GM18868 (cell line): ENCODE measurements around the gene SYTL1.
"Not testable (repeated sequence)": the region's sequence is repeated elsewhere in the genome, so short reads cannot be mapped to it uniquely, and the experiment has no call there.

Source experiments
- ATAC-seq: cut with Tn5 transposase; IDR thresholded peaks from one replicate; pipeline ENCODE4 v1.9.1; 2021; ENCODE audit warnings: mild to moderate bottlenecking, moderate library complexity; ENCODE audit not compliant: unreplicated experiment

The SYTL1 gene

DNA sequence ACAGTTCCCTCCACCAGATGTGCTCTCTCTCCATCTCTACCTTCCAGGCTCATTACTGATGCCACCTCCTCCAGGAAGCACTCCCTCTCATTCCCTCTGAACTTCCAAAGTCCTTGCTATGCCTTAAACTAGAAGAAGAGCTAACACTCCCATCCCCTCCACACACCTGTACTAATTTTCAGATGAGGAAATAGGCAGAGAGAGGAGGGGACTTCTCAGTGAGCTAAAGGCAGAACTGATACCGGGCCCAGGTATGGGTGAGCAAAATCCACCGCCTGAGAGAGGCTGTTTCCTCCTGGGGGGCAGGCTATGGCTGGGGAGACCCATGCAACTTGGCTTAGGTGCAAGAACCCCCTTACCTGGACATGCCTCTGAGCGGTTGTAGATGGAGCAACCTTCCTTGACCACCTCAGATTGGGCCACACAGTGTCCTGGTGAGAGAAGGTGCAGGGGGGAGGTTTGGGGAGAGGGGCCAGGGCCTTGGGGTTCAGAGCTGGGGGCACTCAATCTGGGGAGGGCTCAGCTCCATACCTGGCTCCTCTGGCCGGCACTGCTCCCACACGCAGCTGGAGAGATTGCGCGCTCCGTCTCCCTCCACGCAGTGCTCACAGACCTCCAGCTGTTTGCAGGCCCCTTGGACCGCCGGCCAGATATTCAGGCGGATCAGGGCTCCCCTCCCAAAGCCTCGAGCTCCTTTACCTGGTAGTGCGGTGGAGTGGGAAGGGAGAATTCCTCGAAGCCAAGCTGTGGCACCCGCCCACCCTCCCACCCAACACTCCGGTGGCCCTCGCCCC lies 40.3 kb downstream of the SYTL1 start:
- no peak for ATAC-seq

DNA sequence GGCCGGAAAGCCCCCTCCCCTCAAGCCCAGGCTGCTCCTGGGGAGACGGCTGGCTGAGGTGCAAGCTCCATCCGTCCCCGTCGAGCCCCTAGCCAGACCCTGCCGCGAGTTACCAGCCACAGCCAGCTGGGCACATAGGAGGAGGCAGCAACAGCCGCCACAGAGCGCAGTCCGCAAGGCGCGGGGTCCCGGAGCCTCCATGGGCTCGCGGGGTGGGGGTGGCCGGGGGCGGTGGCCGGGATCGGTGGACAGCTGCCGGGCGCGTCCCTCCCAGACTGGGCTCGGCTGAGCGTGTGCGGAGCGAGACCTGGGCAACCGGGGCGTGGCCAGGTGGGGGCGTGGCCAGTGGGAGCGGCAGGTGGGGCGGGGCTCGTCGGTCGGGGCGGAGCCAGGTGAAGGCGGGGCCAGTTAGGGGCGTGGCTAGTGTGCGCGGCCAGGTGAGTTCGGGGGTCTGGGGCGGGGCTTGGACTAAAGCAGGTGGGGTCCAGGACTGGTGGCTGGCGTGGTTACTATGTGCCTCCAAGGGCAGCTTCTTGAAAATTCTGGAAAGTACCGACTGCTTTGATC lies 41.3 kb downstream of the SYTL1 start, which contains the start of gene CD164L2:
Gene CD164L2, minus strand, starts transcription at position 295 of the 567 bp plus-strand sequence. Its CDS starts 94 bp downstream, at position 201.
- ATAC-seq: no peak

DNA sequence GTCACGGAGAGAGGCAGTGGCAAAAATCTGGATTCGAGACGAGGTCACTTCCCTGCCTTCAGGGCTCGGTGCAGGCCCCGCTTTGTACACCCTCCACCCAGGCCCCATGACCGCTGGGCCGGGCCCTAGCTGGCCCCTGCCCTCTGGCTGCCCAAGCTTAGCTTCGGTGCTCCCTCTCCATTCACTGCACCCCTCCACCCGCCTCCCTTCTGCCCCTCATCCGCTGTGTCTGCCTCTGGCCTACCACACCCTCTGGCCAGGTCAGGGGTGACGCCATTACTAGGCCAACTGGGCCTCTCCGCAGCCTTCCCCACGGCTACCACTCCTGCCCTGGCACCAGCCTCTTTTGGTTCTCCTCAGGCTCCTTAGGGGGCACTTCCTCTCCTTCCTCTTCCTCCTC lies 41.8 kb downstream of the SYTL1 start:
- no peak for ATAC-seq

DNA sequence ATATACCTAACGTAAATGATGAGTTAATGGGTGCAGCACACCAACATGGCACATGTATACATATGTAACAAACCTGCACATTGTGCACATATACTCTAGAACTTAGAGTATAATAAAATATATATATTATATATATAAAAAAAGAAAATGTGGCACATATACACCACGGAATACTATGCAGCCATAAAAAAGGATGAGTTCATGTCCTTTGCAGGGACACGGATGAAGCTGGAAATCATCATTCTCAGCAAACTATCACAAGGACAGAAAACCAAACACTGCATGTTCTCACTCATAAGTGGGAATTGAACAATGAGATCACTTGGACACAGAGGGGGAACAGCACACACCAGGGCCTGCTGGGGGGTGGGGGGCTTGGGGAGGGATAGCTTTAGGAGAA lies 43.0 kb downstream of the SYTL1 start:
- ATAC-seq: not testable (repeated sequence)

DNA sequence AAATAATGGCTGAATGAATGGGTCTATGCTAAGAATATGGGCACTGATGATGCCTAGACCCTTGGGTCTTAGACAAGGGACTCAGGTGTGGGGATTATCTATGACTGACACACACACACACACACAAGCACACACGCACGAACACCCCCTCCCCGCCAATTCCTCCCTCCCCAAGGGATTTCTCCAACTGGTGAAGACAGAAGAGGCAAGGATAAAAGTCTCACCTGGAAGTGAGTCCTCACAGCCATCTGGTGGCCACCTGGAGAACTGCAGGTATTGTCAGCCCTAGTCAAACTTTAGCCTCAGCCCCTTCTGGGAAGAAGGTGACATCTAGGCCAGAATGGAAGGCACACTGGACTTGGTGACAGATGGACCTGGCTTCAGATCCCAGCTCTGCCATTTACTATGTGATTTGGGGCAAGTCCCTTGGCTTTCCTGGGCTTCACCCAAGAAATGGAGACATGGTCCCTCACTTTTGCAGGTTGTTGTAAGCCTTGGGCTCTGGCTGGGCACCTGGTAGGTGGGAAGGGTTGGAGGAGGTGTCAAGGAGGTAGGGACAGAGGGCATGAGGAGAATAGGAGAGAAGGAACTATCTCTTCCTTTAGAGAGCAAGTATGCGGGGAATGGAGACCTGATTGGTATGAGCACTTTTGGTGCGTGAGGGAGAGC lies 46.6 kb downstream of the SYTL1 start:
- ATAC-seq: no peak

DNA sequence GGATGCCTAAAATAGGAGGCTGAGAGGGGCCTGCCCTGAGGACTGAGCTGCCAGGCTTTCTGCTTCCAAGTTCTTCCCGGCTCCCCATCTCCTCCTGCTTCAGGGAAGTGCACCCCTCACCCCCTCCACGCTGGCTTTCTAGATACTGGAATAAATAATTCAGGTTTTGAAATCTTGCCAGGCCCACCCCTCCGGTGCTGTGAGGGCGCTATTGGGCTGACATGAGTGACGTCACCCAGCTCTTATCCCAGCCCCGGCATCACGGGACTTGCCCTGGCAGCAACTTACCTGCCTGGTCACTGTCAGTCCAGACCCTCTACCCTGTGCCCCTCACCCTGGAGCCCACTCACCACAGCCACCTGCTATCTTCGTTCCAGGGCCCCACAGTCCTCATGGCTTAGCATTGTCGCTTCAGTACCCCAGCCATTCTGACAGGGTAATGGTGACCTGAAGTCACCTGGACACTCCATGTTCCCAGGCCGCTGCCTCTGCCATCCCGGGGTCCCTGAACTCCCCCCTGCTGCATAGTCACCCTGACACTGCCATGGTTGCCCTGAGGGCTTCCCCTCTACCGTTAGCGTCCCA lies 49.8 kb downstream of the SYTL1 start:
- ATAC-seq: no peak

DNA sequence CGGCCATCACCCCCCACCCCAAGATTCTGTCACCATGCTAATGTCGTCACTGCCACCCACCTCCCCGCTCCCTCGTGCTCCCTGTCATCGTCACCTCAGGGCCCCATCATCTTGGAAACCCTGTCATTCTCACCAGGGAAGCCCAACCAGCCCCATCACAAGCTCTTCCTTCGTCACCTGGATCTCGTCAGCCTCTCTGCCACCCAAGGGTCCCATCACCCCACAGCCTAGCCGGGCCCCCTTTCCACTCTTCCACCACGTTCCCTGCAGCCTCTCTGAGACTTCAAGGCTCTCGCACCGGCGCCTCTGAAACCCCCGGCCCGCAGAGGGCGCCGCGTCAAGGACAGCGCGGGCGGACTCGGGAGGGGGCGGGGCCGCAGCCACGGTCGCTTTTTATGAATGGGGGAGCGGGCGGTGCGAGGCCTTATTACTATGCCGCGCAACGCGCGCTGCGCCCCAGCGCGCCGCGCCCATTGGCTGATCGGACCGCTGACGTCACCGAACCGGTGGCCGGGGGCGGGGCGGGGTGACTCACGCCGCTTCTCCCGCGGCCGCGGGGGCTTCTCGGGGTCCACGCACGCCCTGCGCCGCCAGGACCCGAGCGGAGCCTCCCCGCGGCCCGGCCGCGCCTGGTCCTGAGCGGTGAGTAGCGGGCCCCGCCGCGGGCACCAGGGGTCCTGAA lies 50.4 kb downstream of the SYTL1 start, which contains the start of gene GPR3:
Gene GPR3, plus strand, starts transcription at position 527 of the 682 bp plus-strand sequence. CDS start 1,177 bp downstream, outside the sequence.
- peak; percentile 74 for ATAC-seq

DNA sequence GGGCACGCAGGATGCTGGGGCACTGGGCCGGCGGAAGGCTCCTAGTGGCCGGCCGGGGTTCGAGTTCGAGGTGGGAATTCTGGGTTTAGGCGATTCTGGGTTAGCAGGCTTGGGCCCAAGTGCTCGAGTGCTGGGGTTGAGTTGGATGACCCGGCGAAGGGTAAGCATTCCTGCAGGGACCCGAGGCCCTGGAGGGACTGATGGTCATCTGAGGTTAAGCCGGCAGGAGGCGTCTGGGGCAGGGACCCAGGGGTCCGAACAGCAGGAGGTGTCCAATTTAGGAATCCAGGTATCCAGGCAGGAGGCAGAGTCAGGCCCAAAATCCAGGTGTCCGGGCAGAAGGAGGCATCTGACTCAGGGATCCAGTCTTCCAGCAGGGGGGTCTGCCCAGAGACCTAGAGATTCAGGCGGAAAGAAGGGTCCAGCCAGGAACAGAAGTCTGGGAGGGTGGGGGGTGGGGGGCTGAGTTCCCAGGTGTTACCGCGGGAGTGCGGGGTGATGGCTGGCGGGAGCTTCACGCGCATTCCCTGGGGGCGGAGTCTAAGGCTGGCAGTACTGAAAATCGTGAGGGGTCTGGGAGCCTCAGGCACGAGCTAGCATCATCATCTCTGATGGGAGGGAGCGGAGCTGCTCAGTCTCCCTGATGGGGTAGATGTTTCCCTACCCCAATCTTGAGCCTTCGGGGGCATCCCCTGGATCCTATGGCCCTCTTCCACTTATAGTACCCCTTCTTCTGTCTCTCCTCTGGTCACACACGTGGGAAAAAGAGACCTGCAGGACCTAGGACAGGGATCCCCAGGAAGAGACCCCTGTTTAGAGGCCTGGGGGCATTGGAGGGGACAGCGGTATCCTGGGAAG lies 51.2 kb downstream of the SYTL1 start:
- ATAC-seq: no peak

DNA sequence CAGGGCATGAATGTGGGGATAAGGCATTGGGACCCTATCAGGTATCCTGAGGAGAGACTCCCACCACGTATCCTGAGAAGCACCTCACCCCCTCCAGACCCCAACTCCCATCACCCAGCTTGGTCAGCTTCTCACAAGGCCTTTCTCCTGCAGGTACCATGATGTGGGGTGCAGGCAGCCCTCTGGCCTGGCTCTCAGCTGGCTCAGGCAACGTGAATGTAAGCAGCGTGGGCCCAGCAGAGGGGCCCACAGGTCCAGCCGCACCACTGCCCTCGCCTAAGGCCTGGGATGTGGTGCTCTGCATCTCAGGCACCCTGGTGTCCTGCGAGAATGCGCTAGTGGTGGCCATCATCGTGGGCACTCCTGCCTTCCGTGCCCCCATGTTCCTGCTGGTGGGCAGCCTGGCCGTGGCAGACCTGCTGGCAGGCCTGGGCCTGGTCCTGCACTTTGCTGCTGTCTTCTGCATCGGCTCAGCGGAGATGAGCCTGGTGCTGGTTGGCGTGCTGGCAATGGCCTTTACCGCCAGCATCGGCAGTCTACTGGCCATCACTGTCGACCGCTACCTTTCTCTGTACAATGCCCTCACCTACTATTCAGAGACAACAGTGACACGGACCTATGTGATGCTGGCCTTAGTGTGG lies 51.9 kb downstream of the SYTL1 start:
- no peak for ATAC-seq

DNA sequence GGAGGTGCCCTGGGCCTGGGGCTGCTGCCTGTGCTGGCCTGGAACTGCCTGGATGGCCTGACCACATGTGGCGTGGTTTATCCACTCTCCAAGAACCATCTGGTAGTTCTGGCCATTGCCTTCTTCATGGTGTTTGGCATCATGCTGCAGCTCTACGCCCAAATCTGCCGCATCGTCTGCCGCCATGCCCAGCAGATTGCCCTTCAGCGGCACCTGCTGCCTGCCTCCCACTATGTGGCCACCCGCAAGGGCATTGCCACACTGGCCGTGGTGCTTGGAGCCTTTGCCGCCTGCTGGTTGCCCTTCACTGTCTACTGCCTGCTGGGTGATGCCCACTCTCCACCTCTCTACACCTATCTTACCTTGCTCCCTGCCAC lies 52.4 kb downstream of the SYTL1 start:
- no peak for ATAC-seq

DNA sequence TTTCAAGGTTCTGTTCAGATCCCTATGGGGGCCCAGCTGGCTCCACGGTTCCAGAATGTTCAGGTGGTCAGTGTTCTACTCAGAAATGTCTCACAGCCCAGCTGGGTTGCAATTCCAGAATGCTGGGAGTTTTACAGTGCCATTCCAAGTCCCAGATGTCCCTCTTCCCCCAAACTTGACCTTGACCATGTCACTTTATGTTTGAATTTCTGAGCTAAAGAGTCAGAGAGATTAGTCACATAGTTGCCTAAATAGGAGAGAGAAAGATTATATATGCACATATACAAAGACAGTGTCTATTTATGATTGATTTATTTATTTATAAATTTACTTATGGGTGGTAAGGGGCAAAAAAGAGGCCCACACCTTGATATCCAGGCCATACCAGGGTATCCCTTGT lies 53.1 kb downstream of the SYTL1 start:
- ATAC-seq: no peak

DNA sequence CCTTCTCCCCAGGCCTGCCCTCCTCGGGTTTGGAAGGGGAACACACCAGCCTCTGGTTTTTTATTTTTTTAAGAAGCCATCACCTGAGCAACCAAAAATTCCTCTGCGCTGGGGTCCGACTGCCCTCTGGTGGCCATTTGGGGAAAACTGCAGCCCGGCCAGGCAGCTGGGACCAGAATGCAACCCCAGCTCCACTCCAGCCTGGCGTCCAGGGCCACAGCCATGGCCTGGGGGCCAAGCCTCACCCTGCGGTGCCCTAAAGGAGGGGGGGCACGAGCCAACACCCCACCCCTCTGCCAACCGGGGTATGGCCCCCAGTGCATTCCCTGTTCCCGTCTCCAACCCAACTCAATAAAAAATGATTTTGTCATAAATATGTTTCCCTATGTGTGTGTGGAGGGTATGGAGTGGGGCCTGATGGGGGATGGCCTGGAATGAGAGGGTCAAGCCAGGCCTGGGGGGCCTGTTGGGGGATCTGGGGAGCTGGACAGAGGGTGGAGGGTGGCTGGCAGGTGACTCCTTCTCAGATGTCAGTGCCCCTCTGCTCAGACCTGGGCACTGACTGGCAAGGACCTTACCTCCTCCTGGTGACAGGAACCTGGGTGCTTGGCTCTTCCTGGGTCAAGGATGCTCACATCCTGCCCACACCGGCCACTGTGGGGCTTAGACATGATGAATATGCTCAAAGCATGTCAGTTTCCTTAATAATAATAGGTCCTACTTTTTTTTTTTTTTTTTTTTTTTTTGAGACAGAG lies 53.8 kb downstream of the SYTL1 start:
- no peak for ATAC-seq

DNA sequence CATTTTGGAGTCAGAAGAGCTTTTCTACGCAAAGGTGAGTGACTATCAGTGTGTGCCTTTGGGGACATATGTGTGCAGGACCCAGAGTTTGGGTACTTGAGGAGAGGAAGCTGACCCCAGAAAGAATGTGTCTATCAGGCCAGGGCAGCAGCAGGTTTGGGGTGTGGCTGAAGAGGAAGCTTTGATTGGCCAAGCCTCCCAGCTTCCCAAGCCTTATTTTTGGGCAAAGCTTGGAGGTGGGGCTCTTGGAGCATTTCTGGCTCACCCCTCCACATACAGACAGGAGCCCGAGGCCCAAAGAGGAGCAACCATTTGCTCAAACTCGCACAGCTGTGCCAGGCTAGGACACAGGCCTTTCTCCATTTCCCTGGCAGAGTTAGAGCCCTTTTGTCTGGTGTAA lies 55.3 kb downstream of the SYTL1 start:
- no peak for ATAC-seq

DNA sequence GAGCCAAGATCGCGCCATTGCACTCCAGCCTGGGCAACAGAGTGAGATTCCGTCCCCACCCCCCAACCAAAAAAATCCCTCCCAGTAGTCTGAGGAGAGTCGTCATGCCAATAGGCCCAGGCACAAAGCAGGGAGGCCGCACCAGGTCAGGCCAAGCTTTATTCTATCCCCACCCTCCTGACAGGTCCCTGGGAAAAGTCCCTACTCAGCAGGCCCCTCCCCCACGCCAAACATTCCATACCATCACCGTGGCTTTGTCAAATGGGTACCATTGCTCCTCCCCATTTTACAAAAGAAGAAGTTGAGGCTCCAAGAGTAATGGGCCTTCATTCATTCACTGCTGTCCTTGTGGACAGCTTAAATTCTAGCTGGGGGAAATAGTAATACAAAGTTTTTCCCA lies 55.9 kb downstream of the SYTL1 start:
- ATAC-seq: no peak

DNA sequence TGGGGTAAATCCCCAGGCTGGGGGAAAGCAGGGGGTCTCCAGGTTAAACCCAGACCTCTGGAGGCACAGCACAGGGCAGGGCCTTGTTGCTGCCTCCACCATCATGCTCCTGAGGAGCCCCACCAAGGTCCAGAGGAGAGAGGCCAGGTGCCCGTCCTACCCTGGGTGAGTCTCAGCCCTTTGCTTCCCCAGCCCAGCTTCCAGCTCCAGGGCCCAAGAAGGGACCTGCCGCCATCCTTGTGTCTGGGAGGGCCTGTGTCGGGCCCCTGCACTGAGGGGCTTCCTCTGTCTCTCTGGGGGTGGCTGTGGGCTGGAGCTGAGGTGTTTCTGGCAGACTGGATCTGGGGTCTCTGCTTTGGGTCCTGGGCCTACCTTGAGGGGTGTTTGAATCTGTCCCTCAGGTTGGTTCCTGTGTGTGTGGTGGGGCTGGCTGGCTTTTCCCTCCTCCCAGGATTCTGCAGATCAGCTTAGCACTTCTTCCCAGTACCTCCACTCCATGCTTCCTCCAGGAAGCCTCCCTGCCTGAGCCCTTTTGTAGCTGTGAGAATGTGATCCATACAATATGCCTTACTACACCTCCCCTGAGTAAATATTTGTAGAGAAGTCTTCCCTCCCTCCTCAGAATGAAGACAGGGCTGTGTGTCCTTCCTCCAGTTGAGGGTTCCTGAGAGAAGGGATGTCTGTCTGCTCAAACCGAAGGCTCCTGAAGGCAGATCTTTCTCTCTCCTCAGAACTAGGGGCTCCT lies 56.8 kb downstream of the SYTL1 start:
- no peak for ATAC-seq

DNA sequence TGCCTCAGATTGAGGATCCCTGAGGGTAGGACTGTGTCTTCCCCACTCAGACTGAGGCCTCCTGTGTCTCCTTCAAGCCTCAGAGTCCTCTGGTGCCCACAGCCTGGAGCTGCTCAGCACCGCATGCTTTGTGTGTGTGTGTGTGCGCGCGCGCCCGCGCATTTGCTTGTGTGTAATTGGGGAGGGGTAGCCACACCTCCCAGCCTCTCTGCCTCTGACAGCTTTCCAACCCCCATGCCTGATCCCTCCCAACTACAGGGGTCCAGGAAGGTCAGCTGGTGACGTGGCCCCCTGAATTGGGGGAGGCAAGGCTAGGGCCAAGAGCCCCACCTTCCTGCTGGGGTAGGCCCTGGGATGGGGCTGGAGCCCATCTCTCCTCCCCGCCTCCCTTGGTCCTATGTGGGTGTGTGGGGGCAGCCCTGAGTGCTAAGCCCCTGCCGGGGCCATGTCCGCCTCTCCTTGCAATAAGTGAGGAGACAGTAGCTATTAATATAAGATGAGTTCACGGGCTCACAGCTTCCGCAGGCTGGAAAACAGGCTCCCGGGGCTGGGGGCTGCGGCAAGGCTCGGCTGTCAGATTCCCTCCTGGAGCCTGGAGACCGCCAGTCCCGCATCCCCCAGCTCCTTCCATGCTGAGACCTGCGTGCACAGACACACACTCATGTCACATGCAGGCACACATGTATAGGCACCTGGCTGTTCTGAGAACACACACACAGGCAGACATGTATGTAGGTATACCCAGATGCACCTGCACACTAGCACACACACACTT lies 57.6 kb downstream of the SYTL1 start:
- no peak for ATAC-seq
